Activated CD4-positive, alpha-beta T cell treated with anti-CD3 and anti-CD28 coated beads, Interleukin-2, amount 50 U/mL, for 1 hour (primary cell): ENCODE data around the gene PANK1.
"Not testable (repeated sequence)": the region's sequence is repeated elsewhere in the genome, so short reads cannot be mapped to it uniquely, and the experiment has no call there.

ENCODE experiments used
- DNase-seq: peaks from one replicate; pipeline ENCODE4 v3.0.0-alpha.2; 2020

PANK1 gene

DNA sequence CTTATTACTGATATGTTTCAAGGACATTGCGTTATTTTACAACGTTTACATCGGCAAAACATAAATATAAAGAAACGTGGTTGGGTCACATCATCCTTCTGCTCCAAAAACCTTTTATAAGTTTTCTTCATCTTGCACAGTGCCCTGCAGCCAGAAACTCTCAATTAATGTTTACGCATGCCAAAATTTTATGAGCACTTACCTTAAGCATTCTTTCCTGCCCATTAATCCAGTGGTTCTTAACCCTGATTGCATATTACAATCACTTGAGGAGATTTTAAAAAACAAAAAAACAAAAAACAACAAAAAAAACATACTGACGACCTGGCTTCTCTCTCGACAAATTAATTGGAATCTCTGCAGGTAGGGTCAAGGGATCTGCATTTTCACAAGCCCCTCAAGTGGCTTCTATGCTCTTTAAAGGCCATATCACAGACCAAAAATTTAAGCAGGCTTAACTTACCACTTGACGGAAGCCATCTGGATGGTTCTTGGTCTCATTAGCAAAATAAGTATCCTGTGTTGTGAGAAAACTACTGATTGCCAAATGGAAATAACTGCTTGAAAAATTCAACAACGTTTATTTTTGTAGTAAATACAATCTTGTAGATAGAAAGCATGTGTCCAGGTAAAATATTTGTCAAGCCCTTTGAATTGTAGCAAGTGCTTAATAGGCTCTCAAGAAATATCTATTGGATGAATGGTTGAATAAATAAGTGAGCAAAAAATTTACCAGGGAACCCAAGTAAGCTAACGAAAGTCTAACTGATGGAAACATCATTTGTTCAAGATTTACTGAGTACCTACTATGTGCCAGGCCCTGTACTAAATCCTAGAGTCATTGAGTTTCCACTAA, 78.7 kb downstream of the PANK1 start:
- DNase-seq: no peak

- no peak for DNase-seq
Measured at GRCh38 chr10:89565180-89565579, 79.9 kb downstream of the PANK1 start.

DNA sequence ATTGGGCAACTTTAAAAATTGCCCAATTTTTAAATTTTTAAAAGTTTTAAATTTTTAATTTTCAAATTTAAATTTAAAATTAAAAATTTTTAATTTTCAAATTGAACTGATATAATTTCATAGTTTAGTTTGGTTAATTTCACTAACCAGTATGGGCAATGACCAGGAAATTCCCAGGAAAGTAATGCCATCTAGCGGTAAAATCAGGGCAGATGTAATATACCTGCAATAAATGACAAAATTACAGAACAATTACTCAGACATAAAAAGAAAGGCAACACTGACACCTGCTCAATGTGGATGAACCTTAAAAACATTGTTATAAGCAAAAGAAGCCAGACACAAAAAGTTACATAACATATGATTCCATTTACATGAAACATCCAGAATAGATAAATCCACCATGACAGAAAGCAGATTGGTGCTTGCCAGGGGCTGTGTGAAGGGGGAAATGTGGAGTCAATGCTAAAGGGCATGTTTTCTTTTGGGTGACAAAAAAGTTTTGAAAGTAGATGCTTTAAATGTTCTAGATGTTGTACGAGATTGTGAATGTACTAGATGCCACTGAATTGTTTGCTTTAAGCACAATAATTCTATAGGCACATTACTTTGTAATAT, 81.1 kb downstream of the PANK1 start:
- no peak for DNase-seq

DNA sequence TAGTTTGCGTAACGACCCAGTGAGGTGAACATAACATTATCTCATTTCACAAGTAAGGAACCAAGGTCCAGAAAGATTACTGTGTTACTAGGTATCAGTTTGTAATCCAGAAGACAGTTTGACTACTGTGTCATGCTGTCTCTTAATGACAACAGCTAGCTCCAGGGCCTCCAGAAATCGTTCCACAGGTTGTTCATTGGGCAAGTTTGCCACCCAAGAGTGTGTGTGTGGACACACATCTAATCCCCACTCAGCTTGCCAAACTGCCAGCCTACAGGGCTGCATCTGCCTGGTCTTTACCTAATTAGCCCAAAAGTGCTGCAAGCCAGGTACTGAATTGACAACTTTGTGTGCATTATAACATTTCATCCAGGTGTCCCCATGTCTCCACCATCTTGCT, 81.7 kb downstream of the PANK1 start:
- DNase-seq: no peak

GRCh38 chr10:89556600-89556999, 88.4 kb downstream of the PANK1 start:
- DNase-seq: no peak

- DNase-seq: no peak
Measured at GRCh38 chr10:89555688-89556445, 89.2 kb downstream of the PANK1 start.

- no peak for DNase-seq
Measured at GRCh38 chr10:89554433-89554832, 90.6 kb downstream of the PANK1 start.

DNA sequence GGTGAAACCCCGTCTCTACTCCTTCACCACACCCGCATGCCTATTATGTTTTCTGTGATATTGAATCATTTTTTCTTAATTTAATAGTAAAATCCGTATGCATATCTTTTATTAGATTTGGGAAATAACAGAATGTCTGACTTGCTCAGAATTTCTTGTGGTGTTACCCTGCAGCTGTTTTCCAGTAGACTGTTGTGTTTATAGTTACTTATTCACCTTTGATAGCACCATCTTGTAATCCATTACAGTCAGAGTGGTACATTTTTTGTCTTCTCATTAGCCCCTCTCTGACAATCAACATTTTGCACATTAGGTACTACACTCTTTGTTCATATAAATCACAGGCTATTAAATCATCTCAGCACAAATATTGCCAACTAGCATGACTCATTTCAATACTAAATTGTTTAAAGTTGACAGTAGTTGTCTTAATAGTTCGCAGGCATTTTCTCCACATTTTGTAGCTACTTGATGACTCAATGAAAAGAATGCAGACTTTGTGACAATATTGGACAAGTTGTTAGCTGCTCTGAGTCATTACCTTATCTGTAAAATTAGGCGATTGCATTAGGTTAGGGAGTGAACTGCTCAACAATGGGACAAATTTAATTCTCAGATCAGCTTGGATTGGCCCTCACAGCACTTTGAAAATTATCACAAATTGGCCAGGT, 91.8 kb downstream of the PANK1 start:
- DNase-seq: no peak

GRCh38 chr10:89552213-89552612, 92.8 kb downstream of the PANK1 start:
- no peak for DNase-seq

DNA sequence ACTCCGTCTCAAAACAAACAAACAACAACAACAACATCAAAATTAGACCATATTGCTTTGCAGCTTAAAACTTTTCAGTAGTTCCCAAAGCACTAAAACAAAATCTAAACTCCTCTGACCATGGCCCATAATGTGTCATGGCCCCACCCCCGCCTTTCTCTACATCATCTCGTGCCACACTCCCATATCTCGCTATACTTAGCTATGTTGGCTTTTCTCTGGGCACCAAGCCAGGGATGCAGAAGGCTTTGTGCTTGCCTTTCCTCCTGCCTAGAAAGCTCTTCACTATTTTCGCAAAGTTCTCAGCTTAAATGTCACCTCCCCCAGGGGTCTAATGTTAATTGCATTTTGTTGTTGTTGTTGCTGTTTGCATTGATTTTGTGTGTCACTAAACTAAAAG, 94.5 kb downstream of the PANK1 start:
- DNase-seq: no peak

- DNase-seq: no peak
Measured at GRCh38 chr10:89549510-89549909, 95.5 kb downstream of the PANK1 start.

DNA sequence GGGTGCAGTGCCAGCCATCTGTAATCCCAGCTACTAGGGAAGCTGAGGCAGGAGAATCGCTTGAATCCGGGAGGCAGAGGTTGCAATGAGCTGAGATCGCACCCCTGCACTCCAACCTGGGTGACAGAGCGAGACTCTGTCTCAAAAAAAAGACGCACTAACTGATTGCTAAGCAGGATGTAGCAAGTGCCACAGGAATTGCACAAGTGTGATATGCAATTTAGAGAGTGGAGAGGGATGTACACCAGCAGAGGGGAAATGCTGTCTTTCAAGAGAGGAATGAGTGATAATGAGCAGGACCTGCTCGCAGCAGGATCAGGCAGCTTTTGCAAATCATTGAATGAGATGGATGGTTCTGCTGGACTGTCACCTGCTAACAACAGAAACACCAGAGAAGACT, 96.4 kb downstream of the PANK1 start:
- no peak for DNase-seq

DNA sequence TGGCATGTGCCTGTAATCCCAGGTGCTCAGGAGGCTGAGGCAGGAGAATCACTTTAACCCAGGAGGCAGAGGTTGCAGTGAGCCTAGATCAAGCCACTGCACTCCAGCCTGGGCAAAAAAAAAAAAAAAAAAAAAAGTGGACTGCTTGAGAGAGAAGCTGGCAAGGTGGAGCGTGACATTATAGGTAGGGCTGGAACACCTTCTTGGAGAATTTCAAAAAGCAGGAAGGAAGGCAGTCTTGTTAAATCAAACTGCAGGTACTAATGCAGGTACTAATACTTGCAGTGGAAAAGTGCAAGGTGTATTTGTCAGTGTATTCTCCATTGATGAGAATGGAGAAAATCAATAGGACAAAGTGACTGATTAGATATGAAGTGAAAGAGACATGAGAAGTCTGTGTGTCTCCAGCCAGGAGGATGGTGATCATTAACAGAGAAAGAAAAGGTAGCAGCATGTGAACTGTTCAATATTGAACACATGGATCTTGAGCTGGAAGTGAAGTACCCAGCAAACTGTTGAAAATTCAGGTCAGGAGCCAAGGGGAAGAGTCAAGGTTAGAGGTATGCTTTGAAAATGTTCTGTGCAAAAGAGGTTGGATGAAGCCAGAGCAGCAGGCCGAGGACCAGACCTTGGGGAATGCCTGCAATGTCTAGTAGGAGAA, 97.1 kb downstream of the PANK1 start:
- no peak for DNase-seq

- DNase-seq: not testable (repeated sequence)
Measured at GRCh38 chr10:89546651-89547050, 98.4 kb downstream of the PANK1 start.

GRCh38 chr10:89543841-89544240, 101.2 kb downstream of the PANK1 start:
- no peak for DNase-seq

GRCh38 chr10:89540420-89540949, 104.6 kb downstream of the PANK1 start:
- DNase-seq: no peak

DNA sequence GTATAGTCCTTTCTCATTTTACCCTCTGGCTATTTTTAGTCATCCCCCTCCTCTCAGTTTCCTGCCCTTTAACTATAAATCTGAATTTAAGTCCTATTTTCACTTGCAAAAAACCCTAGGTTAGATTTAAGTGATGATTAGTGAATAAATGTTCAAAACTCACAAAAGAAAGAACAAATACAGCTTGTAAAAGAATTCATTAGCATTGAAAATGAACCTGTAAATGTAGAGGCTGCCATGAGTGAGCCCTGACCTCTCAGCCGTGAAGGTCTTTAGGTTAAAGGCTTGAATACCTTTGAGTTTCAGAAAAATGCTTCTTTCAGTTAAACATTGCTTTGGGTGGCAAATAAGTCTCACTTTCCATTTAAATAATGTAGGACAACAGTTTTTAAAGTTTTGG, 107.7 kb downstream of the PANK1 start:
- DNase-seq: no peak

DNA sequence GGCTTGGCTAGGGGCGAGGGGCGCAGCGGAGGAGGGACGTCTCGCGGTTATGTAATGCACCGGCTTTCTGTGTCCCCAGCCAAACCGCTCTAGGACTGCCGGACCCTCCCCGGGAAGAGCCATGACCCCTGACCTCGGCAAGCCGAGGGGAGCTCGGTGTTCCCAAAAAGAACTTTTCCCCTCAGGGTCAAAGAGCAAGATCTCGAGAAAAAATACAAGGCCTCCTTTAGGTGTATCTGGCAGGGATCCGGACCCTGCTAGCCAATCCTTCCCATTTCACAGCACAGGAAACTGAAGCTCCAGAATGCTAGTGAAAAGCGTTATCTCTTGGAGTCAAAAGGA, 109.1 kb downstream of the PANK1 start:
- DNase-seq: no peak

- no peak for DNase-seq
Measured at GRCh38 chr10:89535171-89536012, 109.7 kb downstream of the PANK1 start, which contains the start of gene SLC16A12. Gene SLC16A12 (minus strand): TSS chr10:89535594. CDS start chr10:89462578, 73,016 bp downstream.

GRCh38 chr10:89534826-89535166, 110.2 kb downstream of the PANK1 start:
- no peak for DNase-seq
